Calu3 (cell line): ENCODE measurements around the gene STK40. TPM values are rescaled to one million over a fixed set of nuclear protein-coding genes. Genes with fewer than 3 reads are reported as not detected.

Experiments used
- BruUV-seq: library from RNA; stranded (reverse); fragments of 400-500 nt; replicated peaks from 2 replicates; lab custom pipeline; 2021; lab: Mats Ljungman, UMichigan
- CTCF ChIA-PET: fragments of 300-600 bp; sonication (Branson Sonifier 250); formaldehyde crosslinking; loops from one replicate; lab custom pipeline; 2022; ENCODE audit warnings: antibody characterized with exemption; lab: Charles Lee
- DNase-seq: peaks from one replicate; pipeline ENCODE4 v3.0.0; 2022
- H3K27ac Mint-ChIP-seq: one replicate; pipeline ENCODE4 v1.8.0; 2022; ENCODE audit warnings: mixed read lengths; ENCODE audit not compliant: unreplicated experiment
- H3K27me3 Mint-ChIP-seq: one replicate; pipeline ENCODE4 v1.8.0; 2022; ENCODE audit warnings: mixed read lengths; ENCODE audit not compliant: unreplicated experiment
- H3K36me3 Mint-ChIP-seq: one replicate; pipeline ENCODE4 v1.8.0; 2022; ENCODE audit warnings: mild to moderate bottlenecking, moderate library complexity, mixed read lengths; ENCODE audit not compliant: insufficient read depth, unreplicated experiment
- H3K4me1 Mint-ChIP-seq: one replicate; pipeline ENCODE4 v1.8.0; 2022; ENCODE audit warnings: mild to moderate bottlenecking, low read depth, mixed read lengths; ENCODE audit not compliant: unreplicated experiment
- H3K4me3 Mint-ChIP-seq: one replicate; pipeline ENCODE4 v1.8.0; 2022; ENCODE audit warnings: mild to moderate bottlenecking, low read depth, moderate library complexity, mixed read lengths; ENCODE audit not compliant: unreplicated experiment
- H3K9me3 Mint-ChIP-seq: one replicate; pipeline ENCODE4 v1.8.0; 2022; ENCODE audit warnings: low read depth, mixed read lengths; ENCODE audit not compliant: unreplicated experiment
- intact Hi-C: fragments of 100-400 bp; cut with micrococcal nuclease; formaldehyde crosslinking; loops from one replicate; pipeline ENCODE4 v1.10.0; 2022; ENCODE audit not compliant: unreplicated experiment
- total RNA-seq: library from RNA; stranded (reverse); gene quantifications from 2 replicates; pipeline ENCODE4 v1.2.3, GENCODE V29; 2022
- TF ChIP-seq, protein P1 (sequence below): fragments of 200-600 bp; IDR thresholded peaks from one replicate; pipeline ENCODE4 v1.8.0; 2022; ENCODE audit warnings: antibody characterized with exemption; ENCODE audit not compliant: unreplicated experiment

Gene STK40
- total RNA-seq, 1 experiment from 2014 or later: 44.5 TPM

DNA sequence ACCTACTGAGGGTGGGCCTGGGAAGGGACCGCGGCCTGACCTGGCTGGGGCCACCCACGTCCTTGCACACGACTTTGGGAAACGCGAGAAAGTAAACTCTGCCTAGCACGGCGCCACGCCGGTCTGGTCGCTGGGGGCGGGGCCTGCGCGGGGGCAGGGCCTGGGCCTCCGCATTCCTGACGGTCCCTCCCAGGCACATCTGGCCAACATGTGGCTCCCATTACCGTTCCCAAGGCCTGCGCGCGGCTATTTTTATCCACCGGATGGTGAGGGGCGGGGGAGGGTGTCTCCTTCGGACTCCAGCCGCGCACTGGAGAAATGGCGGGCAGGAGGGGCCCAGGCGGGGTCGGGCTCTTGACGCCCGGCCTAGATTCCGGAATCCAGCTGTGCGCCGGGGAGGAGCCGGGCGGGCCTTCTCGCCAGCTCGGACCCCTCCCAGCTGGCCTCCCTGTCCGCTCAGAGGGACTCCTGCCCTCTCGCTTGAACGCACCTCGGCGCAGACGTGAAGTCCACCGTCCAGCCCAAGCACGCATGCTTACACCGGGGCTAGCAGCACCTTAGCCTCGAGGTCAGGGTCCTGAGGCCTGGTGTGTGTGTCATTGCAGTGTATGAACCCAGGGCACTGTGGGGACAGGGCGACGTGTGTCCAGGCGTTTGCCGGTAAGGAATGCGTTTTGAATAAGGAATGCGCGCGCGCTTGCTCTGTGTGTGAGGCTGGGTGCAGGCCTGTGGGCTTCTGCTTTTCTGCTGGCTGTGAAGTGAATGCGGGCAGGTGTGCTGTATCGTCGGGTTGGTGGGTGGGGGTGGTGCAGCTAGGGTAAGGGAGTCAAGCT lies 64.4 kb downstream of the STK40 start:
- DNase-seq: no peak
- Mint-ChIP-seq H3K36me3 (peaks cover 45% of the 10 kb centered on the region), H3K4me1 (peaks cover 5% of the 10 kb centered on the region), H3K27ac (peak overlapping the region; percentile 42), H3K4me3 (peak overlapping the region; percentile 21), H3K27me3 (no peaks in the 10 kb centered on the region), H3K9me3 (no peaks in the 10 kb centered on the region)
- TF ChIP-seq, protein P1, sequence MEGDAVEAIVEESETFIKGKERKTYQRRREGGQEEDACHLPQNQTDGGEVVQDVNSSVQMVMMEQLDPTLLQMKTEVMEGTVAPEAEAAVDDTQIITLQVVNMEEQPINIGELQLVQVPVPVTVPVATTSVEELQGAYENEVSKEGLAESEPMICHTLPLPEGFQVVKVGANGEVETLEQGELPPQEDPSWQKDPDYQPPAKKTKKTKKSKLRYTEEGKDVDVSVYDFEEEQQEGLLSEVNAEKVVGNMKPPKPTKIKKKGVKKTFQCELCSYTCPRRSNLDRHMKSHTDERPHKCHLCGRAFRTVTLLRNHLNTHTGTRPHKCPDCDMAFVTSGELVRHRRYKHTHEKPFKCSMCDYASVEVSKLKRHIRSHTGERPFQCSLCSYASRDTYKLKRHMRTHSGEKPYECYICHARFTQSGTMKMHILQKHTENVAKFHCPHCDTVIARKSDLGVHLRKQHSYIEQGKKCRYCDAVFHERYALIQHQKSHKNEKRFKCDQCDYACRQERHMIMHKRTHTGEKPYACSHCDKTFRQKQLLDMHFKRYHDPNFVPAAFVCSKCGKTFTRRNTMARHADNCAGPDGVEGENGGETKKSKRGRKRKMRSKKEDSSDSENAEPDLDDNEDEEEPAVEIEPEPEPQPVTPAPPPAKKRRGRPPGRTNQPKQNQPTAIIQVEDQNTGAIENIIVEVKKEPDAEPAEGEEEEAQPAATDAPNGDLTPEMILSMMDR: no peak
- CTCF ChIA-PET: no interaction called here
- BruUV-seq: no TSS peak
- intact Hi-C loops: no loop called here

- Mint-ChIP-seq H3K4me1 (no peaks in the 10 kb centered on the region), H3K9me3 (no peaks in the 10 kb centered on the region), H3K27ac (no peak overlapping the region), H3K36me3 (peaks cover 39% of the 10 kb centered on the region), H3K4me3 (no peak overlapping the region), H3K27me3 (no peaks in the 10 kb centered on the region)
- CTCF ChIA-PET: no interaction called here
- BruUV-seq: TSS peak; percentile 11
- TF ChIP-seq, protein P1: no peak
- no peak for DNase-seq
- intact Hi-C loops: no loop called here
Measured at GRCh38 chr1:36320767-36321118, 65.0 kb downstream of the STK40 start.

GRCh38 chr1:36320291-36320761 lies 65.4 kb downstream of the STK40 start:
- Mint-ChIP-seq H3K4me1 (no peaks in the 10 kb centered on the region), H3K9me3 (no peaks in the 10 kb centered on the region), H3K36me3 (peaks cover 35% of the 10 kb centered on the region), H3K27ac (no peak overlapping the region), H3K4me3 (no peak overlapping the region), H3K27me3 (no peaks in the 10 kb centered on the region)
- no peak for DNase-seq
- no TSS peak for BruUV-seq
- TF ChIP-seq, protein P1: no peak
- CTCF ChIA-PET: no interaction called here
- intact Hi-C loops: no loop called here

- Mint-ChIP-seq H3K9me3 (no peaks in the 10 kb centered on the region), H3K4me3 (no peak overlapping the region)
- CTCF ChIA-PET: no interaction called here
Measured at GRCh38 chr1:36309397-36309796, 76.3 kb downstream of the STK40 start.

More at GRCh38 chr1:36309397-36309796, 76.3 kb downstream of the STK40 start:
- intact Hi-C loops: no loop called here
- DNase-seq: no peak
- Mint-ChIP-seq H3K27me3 (no peaks in the 10 kb centered on the region), H3K4me1 (no peaks in the 10 kb centered on the region), H3K27ac (no peak overlapping the region), H3K36me3 (peaks cover 44% of the 10 kb centered on the region)
- TF ChIP-seq, protein P1: no peak
- BruUV-seq: no TSS peak
